HG02642 (cell line): Measurements from ENCODE around the gene AEN.

Experiments used
- ATAC-seq: cut with Tn5 transposase; IDR thresholded peaks from one replicate; pipeline ENCODE4 v1.9.1; 2021; ENCODE audit warnings: mild to moderate bottlenecking; ENCODE audit not compliant: unreplicated experiment, poor library complexity

Gene AEN

DNA sequence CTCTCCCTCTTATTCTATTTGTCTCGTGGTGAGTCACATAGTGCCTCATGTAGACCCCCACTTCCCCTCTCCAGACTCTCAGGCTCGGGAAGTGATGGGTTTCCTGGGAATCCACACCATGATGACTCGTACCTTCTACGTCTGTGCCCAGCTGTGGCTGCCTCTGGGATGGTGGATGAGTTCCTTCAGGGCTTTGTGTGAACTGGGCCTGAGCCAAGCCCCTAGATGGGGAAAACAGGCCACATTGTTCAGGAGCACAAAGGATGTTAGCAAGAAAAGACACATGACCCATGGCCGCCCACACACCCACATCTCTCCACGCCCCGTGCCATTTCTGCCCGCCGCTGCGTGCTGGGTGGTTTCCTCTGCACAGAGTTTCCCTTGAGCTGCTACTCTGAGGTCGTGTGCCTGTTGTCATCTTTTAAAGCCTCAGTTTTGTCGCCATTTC is 28.2 kb downstream of the AEN start:
- peak; percentile 62 for ATAC-seq

DNA sequence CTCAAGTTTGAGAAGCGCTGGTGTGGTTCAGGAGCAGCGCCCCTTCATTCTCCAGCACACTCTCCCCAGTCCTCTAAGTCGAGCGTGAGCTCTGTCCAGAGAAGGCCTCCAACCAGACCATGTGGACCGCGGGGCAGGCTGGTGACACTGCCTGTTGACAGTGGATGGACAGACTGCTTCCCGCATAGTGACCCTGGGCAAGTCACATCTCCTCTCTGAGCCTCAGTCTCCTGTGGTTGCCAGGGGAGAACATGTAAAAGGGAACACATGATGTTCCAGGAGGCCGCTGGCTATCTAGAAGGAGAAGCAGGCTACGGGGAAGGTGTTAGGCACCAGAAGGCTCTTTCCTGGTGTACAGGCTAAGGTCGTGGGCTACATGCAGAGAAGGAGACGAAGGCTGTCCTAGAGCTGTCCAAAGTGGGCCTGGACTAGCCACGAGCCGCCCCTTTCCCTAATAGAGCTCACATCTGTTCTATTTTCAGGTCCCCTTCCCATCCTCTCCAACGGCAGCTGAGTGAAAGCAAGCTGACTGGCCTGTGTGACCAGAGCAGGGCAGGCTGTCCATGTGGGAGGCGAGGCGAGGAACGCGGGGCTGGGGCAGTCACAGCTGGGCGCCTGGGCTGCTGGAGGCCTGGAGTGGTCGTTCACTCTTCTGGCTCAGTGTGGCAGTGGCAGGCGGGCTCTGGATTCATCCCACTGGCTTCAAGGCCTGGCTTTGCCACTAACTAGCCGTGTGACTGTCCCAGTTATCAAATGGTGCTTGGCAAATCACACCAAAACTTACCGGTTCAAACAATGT is 28.8 kb downstream of the AEN start:
- no peak for ATAC-seq

DNA sequence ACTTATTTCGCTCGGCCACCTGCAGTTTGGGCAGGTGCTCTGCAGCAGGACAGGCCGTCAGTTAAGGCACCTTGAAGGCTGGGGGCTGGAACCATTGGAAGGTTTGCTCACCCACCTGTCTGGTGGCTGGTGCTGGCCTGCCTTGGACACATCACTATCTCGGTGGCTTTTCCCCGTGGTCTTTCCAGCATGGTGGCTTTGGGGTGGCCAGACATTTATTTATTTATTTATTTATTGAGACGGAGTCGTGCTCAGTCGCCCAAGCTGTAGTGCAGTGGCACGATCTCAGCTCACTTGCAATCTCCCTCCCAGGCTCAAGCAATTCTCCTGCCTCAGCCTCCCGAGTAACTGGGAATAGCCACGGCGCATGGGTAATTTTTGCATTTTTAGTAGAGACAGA is 29.4 kb downstream of the AEN start:
- no peak for ATAC-seq

DNA sequence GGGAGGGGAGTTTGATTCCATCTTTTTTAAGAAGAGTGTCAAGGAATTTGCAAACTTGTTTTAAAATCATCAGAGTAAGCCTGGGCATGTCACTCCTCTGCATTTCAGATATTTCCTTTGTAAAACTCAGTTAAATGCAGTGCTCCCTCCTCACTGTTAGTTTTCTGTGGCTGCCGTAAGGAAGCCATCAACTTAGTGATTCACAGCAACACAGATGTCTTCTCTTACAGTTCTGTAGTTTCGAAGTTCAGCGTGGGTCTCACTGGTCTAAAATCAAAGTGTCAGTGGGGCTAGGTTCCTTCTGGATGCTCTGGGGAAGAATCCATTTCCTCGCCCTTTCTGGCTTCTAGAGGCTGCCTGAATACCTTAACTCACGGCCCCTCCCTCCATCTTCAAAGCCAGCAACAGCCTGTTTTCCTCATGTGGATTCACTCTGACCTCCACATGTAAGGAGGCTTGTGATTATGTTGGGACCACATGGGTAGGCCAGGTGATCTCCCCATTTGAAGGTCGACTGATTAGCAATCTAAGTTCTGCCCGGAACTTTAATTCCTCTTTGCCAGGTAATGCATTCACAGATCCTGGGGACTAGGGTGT is 30.1 kb downstream of the AEN start:
- ATAC-seq, result no peak

DNA sequence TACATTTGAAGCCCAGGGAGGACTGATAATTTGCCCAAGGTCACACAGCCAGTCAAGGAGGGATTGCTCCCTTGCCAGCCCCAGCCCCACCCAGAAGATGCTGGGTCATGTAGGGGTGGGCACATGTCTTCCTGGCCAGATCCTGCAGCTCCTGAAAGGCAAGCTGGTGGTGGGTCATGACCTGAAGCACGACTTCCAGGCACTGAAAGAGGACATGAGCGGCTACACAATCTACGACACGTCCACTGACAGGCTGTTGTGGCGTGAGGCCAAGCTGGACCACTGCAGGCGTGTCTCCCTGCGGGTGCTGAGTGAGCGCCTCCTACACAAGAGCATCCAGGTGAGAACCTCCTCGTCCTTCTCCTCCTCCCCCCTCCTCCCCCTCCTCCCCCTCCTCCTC is 30.8 kb downstream of the AEN start:
- no peak for ATAC-seq

DNA sequence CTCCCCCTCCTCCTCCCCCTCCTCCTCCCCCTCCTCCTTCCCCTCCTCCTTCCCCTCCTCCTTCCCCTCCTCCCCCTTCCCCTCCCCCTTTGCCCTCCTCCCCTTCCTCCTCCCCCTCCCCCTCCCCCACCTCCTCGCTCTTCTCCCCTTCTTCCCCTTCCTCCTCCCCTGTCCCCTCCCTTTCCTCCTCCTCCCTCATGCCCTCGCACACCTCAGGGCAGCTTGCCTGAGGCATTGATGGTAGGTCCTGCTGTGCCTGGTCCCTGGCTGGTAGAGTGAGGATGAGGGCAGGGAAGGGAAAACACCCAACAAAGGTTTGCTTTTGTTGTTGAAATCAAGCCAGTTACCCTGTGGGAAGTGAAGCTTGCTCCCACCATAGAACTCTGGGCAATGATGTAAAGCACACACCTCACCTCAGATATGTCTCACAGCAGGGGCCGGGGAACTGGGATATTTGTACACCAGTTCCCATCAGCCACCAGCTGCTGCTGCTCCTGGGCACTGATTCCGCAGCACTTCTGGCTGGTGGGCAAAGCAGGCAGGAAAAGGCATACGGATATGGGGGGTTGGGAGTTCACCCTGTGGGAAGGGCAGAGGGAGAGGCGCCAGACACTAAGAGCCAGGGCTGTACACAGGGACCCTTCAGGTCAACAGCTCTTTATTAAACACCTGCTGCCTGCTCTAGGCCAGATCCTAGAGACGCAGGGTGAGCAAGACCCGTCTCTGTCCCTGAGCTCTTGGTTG is 31.5 kb downstream of the AEN start:
- ATAC-seq, result no peak

DNA sequence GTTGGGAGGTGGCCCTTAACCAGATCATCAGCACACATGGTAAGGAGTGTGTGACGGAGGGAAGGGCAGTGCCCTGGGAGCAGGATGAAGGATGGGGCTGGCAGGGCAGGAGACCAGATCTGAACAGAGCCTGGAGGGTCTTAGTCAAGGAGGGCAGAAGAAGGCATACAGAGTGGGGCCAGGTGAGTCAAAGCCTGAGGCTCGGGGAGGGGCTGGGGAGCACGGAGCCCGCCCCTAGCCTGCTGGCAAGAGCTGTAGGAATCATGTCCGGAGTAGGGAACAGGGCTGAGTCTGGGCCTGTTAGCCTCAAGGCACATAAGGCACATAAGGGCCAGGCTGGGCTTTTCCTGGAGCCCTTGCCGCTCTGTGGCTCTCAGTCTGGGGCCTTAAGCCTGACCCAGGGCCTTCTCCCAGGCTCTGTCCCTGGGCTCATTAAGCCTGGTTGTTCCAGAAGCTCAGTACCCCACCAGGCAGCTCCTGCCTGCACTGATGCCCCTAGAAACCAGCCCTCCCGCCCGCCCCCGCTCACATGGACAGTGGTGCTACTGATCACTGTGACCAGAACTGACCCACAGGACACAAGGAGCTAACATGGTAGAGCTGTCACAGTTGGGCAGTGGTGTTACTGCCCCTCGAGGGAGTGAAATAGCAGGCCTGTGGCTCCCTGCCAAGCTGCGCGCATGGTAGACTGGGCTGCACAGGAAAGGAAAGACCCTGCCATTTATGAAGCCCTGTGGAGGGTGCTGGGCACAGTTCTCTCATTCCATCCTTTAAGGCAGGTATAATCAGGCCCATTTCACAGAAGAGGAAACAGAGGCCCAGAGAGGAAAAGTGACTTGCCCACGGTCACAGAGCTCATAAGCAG is 32.3 kb downstream of the AEN start:
- ATAC-seq, result no peak

DNA sequence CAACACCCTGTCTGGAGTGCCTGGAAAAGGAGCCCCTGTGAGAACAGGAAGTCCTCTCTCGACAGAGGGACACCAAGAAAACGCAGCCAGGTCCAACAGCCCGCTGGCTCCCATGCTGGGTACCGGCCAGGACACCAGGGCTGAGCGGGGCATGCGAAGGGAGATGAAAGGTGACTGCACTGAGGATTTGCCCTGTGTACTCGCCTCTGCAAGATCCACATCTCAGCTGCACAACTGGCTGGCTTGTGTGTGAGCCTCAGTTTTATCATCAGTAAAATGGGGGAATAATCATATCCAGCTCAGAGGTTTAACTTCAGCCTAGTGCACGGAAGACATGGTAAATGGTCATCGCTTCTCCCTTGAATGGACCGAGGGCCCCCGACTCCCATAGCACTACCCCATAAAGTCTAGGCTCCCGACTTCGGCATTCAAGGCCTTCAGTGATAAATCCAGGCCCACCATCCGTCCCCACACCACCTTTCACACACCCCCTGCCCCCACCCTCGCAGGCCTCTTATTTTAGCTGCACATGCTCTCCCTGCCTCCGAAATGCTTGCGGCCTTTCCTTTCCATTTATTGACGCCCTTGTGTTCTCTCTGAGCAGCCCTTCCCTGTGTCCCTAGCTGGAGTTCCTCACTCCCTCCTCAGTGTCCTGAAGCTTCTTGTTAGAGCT is 33.4 kb downstream of the AEN start:
- ATAC-seq, result no peak

DNA sequence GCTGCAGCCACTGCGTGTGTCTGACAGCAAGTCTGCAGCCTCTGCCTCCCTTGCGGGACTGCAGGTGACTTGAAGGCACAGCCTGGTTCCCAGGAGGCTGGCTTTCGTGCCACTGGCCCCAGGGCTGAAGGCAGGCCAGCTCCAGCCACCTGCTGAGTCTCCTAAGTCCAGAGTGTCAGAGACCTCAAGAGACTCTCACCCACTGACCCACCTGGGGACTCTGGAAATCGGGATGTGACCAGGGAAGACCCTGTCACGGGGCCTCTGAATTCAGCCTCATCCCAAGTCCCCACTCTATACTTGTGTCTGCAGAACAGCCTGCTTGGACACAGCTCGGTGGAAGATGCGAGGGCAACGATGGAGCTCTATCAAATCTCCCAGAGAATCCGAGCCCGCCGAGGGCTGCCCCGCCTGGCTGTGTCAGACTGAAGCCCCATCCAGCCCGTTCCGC is 34.0 kb downstream of the AEN start:
- ATAC-seq, result no peak

DNA sequence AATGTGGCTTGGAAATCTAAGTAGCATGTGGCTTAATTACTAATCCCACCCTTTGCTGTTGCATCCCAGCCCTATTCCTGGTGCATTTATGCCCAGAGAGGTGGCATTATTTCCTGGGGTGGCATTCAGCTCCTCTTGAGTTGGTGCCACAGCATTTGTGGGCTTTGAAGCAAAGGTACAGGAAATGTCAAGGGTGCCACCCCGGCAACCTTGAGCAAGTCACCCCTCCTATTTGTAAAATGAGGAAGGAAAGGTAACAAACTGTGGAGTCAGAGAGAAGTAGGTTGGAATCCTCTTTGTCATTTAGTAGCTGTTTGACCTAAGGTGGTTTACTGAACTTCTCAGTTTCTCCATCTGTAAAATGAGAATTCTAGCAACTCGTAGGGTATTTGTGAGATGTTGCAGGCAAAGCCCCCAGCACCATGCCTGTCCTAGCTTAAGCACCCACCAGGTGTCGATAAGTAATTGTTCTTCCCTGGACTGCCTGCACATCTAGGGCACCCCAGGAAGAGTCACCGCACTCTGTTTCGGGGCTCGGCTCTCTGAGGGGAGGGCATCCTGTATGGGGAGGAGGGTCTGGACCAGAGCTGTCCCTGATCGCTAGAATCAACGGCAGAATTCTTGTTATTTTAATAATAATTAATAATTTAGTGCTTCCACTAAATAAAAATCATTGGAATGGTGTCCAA is 34.8 kb downstream of the AEN start:
- ATAC-seq, result no peak

DNA sequence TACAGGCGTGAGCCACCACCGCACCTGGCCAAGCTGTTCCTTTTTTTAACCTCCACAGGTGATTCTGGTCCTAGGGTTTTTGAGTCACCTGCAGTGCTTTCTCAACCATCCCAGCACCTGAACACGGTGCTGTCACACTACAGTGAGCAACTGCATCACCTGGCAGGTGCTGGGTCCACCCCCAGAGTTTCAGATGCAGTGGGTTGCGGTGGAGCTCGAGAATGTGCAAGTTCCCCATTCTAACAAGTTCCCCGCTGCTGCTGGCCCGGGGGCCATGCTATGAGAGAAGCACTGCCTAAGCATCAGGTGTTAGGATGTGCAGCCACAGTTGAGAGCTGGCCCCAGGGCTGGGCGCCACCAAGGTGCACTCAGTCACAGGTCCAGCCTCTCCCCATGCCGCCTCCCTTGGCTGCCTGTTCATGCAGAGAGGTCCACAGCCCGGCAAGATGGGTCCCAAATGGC is 35.7 kb downstream of the AEN start:
- peak; percentile 84 for ATAC-seq

DNA sequence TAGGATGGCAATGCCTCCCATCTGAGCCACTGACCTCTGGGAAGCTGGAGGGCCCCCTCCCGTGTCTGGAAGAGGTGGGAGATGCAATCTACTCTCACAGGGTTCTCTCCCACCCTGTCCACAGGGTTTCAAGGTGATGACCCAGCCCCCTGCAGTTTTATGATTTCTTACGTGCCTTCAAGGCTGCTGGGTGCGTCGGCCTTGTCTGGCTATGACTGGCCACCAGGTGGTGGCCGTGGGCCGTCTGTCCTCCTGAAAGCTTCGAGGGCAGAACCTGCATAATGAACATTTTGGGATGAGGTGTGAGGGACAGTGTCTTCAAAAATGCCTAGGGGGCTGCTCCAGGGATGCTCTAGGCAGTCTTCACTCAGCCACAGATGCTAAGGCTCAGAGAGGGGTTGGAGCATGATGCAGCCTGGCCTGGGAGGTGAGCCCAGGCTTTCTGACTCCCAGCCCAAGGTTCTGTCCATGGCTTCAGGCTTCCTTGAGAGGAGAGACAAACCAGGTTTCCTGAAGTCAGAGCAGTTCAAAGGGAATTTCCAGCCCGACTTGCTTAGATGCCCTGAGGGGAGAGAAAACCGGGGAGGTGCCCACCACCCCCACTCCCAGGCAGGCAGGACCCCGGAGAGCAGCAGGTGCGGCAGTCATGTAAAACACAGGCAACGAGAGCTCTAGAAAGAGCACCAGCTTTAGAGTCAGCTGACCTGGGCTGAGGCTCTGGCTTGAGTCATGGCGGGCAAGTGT is 36.4 kb downstream of the AEN start:
- ATAC-seq, result no peak

DNA sequence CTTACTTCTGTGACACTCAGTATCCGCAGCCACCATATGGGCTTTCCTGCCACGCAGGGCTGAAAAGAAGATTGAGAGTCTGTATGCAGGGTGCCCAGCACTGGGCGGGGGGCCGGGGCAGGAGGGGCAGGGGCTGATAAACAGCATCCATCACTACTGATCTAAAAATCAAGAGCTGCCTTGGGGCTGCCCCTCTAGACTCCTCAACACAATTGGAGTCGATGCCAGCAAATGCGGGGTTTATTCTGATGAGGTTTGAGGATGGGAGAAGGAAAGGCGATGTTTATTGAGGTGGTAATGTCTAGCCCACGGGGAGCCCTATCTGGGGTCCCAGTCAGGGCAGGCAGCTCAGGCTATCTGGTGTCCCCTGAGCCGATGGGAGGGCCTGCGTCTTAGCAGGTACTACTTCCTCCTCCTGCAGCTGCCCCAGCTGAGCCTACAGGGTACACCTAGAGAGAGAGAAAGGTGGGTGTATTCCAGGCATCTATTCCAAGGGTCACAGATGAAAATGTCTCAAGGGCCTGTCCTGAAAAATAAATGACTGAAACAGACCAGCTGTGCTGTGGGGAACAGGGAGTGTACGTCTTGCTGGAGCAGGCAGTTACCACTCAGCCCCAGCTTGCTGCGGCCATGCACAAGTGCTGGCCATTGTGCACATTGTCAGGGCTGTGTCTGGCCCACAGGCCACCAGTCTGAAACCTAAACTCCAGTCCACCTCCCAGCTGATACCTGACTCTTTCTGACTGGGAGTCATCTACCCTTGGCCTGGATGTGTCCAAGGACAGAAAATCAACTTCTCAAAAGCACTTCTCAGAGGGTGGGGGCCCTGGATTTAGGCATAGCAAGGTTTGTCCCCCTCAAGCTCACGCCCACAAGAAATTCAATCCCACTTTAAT is 37.2 kb downstream of the AEN start:
- no peak for ATAC-seq

DNA sequence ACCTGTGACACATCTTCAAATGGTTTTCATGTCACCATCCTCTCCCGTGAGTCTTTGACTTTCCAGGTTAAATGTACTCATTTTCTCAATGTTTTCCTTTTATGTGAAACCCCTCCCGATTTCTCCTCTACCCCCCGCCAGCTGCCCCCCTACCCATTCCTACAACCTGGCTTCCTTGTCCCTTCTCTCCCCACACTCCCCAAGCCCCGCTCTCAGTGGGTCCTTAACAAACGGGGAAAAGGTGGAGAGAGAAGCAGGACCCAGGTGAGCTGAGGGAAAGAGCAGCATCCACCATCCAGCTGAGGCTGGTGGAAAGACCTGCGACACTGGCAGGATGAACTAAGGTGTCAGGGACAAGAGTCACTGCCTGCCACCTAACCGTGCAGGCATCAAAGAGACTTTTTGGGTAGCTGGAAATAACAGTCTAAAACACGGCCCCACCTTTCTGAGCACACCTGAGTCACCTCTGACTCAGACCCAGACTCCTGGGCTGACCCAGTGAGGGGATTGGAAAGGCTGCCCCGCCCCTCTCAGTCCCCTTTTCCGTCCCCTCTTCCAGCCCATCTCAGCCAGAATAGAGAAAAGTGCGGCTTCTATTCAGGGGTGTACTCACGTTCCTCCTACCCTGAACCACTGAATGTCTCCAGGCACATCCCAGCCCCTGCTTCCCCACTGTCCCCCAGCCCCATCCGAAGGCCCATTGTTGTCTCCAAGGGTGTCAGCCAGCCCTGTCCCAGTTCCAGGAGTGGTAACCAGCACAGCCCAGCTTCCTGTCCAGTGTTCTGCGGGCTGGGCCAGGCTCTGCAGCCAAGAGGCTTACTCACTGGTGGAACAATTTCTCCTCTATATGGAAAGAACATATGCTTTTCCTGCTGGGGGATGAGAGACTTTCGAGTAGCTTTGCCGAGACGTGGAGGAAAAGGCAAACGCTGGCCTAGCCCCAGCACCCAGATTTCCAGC is 38.1 kb downstream of the AEN start:
- no peak for ATAC-seq

DNA sequence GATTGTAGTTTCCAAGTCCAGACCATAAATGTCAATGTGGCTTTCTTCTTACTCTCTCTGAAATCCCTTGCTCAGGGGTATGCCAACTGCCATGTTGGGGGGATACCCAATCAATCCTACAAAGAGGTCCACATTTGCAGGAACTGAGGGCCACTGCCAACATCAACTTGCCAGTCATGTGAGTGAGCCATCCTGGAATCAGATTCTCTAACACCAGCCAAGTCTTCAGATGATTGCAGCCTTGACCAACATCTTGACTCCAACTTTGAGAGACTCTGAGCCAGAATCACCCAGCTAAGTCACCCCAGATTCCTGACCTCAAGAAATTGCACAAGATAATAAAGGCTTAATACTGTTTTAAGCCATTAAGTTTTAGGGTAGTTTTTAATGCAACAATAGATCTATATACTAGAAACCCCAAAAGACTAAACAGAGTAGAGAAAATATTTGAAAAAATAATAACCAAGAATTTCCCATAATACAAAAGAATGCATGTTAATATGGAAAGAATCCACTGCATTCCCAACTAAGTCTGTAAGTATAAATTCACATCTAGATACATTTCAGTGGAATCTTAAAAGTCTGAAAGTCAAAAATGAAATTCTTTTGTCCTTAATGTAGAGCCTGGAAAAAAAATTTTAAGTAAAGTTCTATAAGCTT is 40.0 kb downstream of the AEN start:
- no peak for ATAC-seq
